HUES64 (cell line): Measurements from ENCODE around the gene ZSCAN10.
"Not testable (repeated sequence)": the region's sequence is repeated elsewhere in the genome, so short reads cannot be mapped to it uniquely, and the experiment has no call there.

ENCODE experiments used
- H3K27ac ChIP-seq: 2 replicates; pipeline ENCODE4 v1.7.0; 2013; ENCODE audit warnings: low read depth, low read length, inconsistent platforms
- H3K27me3 ChIP-seq: 2 replicates; pipeline ENCODE4 v1.6.1; 2013; ENCODE audit warnings: mild to moderate bottlenecking, low read length; ENCODE audit not compliant: insufficient read depth
- H3K36me3 ChIP-seq: 2 replicates; pipeline ENCODE4 v1.6.1; 2013; ENCODE audit warnings: mild to moderate bottlenecking, low read length; ENCODE audit not compliant: insufficient read depth
- H3K4me1 ChIP-seq: 2 replicates; pipeline ENCODE4 v1.6.1; 2013; ENCODE audit warnings: mild to moderate bottlenecking, low read length, moderate library complexity; ENCODE audit not compliant: insufficient read depth
- H3K4me3 ChIP-seq: 2 replicates; pipeline ENCODE4 v1.5.1; 2013; ENCODE audit warnings: mild to moderate bottlenecking, low read length, moderate library complexity
- H3K9ac ChIP-seq: 2 replicates; pipeline ENCODE4 v1.6.1; 2013; ENCODE audit warnings: mild to moderate bottlenecking, low read depth, low read length
- H3K9me3 ChIP-seq: 2 replicates; pipeline ENCODE4 v1.6.1; 2013; ENCODE audit warnings: low read depth, low read length; ENCODE audit not compliant: insufficient read depth
- WGBS: fragments of 150-250, 120-280 bp; methylation state at CpG from one replicate; pipeline ENCODE4 v1.1.7; 2013; ENCODE audit warnings: missing lambda C conversion rate; 5-methylcytosine and 5-hydroxymethylcytosine counted together

The ZSCAN10 gene

GRCh38 chr16:3142327-3142726 is 43.2 kb upstream of the ZSCAN10 start:
- no peak overlapping the region for H3K4me3 ChIP-seq
- H3K27me3 ChIP-seq: peaks cover 1% of the 10 kb centered on the region
- 95% methylated on average over 22 of the region's 22 CpGs for WGBS
- H3K27ac ChIP-seq: no peak overlapping the region
- H3K9ac ChIP-seq: no peak overlapping the region
- H3K36me3 ChIP-seq: peaks cover 21% of the 10 kb centered on the region
- no peaks in the 10 kb centered on the region for H3K9me3 ChIP-seq
- no peaks in the 10 kb centered on the region for H3K4me1 ChIP-seq

DNA sequence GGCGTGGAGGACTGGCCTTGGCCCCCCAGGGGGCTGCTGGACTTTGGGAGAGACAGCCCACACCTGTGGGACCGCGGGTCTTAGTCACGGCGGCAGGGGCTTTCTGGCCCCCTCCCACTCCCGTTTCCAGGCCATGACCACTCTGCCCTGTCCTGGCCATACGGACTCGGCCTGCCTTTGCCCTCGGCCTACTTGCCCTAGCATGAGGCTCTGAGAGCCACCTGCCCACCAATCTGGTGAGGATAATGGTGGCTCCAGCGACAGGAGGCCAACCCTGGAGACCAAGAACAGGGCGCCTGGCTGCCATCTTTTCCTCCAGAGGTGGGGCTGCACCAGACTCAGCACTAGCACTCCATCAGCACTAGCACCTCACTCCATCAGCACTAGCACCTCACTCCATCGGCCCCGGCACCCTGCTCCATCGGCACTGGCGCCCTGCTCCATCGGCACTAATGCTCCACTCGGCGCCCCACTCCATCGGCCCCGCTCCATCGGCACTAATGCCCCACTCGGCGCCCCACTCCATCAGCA is 42.8 kb upstream of the ZSCAN10 start:
- WGBS: 95% methylated on average over 23 of the region's 23 CpGs
- Histone ChIP-seq H3K9ac (no peak overlapping the region), H3K27ac (no peak overlapping the region), H3K4me3 (no peak overlapping the region), H3K9me3 (no peaks in the 10 kb centered on the region), H3K4me1 (no peaks in the 10 kb centered on the region), H3K27me3 (no peaks in the 10 kb centered on the region; the same call in 1 of the 2 replicates), H3K36me3 (peaks cover 21% of the 10 kb centered on the region)

DNA sequence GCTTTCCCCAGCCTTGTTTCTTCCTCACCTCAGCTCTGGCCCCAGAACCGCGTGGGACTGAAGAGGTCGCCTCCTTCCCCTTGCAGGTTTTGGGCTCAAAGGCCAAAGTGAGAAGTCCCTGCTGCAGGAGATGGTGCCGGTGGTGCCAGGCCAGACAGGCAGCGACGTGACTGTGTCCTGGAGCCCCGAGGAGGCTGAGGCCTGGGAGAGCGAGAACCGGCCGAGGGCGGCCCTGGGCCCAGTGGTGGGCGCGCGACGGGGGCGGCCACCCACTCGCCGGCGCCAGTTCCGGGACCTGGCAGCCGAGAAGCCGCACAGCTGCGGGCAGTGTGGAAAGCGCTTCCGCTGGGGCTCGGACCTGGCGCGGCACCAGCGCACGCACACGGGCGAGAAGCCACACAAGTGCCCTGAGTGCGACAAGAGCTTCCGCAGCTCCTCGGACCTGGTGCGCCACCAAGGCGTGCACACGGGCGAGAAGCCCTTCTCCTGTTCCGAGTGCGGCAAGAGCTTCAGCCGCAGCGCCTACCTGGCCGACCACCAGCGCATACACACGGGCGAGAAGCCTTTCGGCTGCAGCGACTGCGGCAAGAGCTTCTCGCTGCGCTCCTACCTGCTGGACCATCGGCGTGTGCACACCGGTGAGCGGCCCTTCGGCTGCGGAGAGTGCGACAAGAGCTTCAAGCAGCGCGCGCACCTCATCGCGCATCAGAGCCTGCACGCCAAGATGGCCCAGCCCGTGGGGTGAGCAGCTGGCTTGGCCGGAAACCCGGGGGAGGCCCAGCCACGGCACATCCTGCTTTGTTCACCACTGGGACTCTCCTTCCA is 41.7 kb upstream of the ZSCAN10 start:
- Histone ChIP-seq H3K36me3 (peaks cover 21% of the 10 kb centered on the region), H3K27me3 (no peaks in the 10 kb centered on the region; the same call in 1 of the 2 replicates), H3K4me1 (no peaks in the 10 kb centered on the region), H3K27ac (no peak overlapping the region), H3K9ac (no peak overlapping the region), H3K4me3 (no peak overlapping the region), H3K9me3 (no peaks in the 10 kb centered on the region)
- WGBS: 97% methylated on average over 69 of the region's 69 CpGs

GRCh38 chr16:3139561-3139960 is 40.5 kb upstream of the ZSCAN10 start:
- H3K36me3 ChIP-seq: peaks cover 21% of the 10 kb centered on the region
- H3K27me3 ChIP-seq, H3K9ac ChIP-seq, H3K27ac ChIP-seq, H3K4me1 ChIP-seq, H3K4me3 ChIP-seq, H3K9me3 ChIP-seq: not testable (repeated sequence)
- WGBS: 95% methylated on average over 9 of the region's 9 CpGs

GRCh38 chr16:3138823-3139426 is 39.8 kb upstream of the ZSCAN10 start:
- Histone ChIP-seq H3K27me3 (no peaks in the 10 kb centered on the region; the same call in 1 of the 2 replicates), H3K36me3 (peaks cover 21% of the 10 kb centered on the region), H3K4me3 (no peak overlapping the region), H3K27ac (no peak overlapping the region), H3K4me1 (no peaks in the 10 kb centered on the region), H3K9ac (no peak overlapping the region), H3K9me3 (no peaks in the 10 kb centered on the region)
- 92% methylated on average over 14 of the region's 14 CpGs for WGBS

GRCh38 chr16:3138342-3138741 is 39.2 kb upstream of the ZSCAN10 start:
- no peak overlapping the region for H3K27ac ChIP-seq
- H3K4me1 ChIP-seq: no peaks in the 10 kb centered on the region
- H3K9me3 ChIP-seq: no peaks in the 10 kb centered on the region
- H3K27me3 ChIP-seq: no peaks in the 10 kb centered on the region
- WGBS: 93% methylated on average over 21 of the region's 21 CpGs
- peaks cover 21% of the 10 kb centered on the region for H3K36me3 ChIP-seq
- H3K4me3 ChIP-seq: no peak overlapping the region
- no peak overlapping the region for H3K9ac ChIP-seq

- H3K9ac ChIP-seq: no peak overlapping the region
- WGBS: 97% methylated on average over 13 of the region's 13 CpGs
- no peak overlapping the region for H3K27ac ChIP-seq
- no peaks in the 10 kb centered on the region for H3K9me3 ChIP-seq
- no peaks in the 10 kb centered on the region for H3K27me3 ChIP-seq
- no peaks in the 10 kb centered on the region for H3K4me1 ChIP-seq
- peaks cover 20% of the 10 kb centered on the region for H3K36me3 ChIP-seq
- no peak overlapping the region for H3K4me3 ChIP-seq
Measured at GRCh38 chr16:3137267-3137666, 38.2 kb upstream of the ZSCAN10 start.

GRCh38 chr16:3135126-3135715 is 36.1 kb upstream of the ZSCAN10 start:
- H3K27me3 ChIP-seq: no peaks in the 10 kb centered on the region
- H3K27ac ChIP-seq: peak overlapping the region; percentile 79; the same call in 1 of the 2 replicates
- H3K4me3 ChIP-seq: peak overlapping the region; percentile 77
- WGBS: under 1% methylated on average over 43 of the region's 43 CpGs
- peaks cover 10% of the 10 kb centered on the region; the same call in 1 of the 2 replicates for H3K36me3 ChIP-seq
- H3K9ac ChIP-seq: peak overlapping the region; percentile 79
- H3K4me1 ChIP-seq: no peaks in the 10 kb centered on the region
- H3K9me3 ChIP-seq: no peaks in the 10 kb centered on the region

DNA sequence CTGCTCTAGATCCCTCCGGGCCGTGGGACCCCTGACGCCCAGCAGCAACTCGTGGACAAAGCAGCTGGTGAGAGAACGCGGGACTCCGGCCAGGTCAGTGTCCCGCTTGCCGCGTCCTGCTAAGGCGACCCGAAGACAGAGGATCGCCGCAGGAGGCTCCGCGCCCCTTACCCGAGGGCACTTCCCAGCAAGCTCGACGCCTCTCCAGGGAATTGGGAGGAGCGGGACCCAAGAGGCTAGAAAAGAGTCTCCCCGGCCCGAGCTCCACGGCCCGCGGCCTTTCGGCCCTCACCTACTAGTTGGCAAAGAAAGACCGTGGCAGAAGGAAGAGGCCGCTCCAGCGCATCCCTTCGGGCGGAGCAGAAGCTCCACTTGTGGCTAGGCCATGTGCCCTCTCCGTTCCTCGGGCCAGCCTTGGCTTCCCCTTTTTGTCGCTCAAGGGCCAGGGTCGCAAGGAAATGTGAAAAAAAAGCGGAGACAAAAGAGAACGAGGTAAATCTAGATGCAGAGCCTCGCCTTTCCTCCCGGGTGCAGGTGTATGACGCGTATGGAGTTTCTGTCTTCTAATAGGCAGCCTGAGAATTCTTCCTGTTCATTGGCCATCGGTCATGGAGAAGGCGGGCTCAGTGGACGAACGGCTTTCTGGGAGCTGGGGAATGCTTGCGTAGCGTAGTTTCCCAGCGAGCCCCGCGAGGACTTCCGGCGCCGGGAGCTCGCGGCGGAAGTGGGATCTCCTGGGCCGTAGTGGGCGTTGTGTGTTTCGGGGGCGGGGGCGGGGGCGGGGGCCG is 35.4 kb upstream of the ZSCAN10 start, which contains the start of gene ZNF213:
TSS of gene ZNF213 (plus strand) at position 692 of the 788 bp plus-strand sequence. CDS start 2,252 bp downstream, outside the sequence.
- H3K4me3 ChIP-seq: peak within 1 kb of the TSS; percentile 96
- H3K9ac ChIP-seq: peak within 1 kb of the TSS; percentile 98
- no peaks in the 10 kb centered on the region for H3K9me3 ChIP-seq
- no peaks in the 10 kb centered on the region for H3K4me1 ChIP-seq
- H3K27ac ChIP-seq: peak within 1 kb of the TSS; percentile 98
- no peaks in the 10 kb centered on the region for H3K27me3 ChIP-seq
- under 1% methylated on average over 58 of the region's 63 CpGs for WGBS
- H3K36me3 ChIP-seq: peaks cover 10% of the 10 kb centered on the region; the same call in 1 of the 2 replicates

DNA sequence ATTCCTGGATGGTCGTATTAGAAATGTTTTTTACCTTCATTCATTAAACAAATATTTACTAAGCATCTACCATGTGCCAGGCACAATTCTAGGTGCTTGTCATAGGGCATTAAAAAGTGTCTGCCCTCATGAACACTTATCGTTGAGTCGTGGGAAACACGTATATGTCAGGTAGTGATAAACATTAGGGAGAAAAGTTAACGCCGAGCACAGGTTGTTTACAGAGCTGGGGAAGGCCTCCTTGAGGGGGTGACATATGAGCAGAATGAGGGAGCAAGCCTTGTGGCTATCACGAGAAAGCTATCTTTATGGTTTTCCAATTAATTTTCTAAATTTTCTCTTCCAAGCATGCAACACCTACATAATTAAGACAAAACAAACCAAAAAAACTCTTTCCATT is 34.8 kb upstream of the ZSCAN10 start:
- Histone ChIP-seq H3K4me3 (peak overlapping the region; percentile 96), H3K27me3 (no peaks in the 10 kb centered on the region), H3K9me3 (no peaks in the 10 kb centered on the region), H3K4me1 (no peaks in the 10 kb centered on the region), H3K9ac (peak overlapping the region; percentile 98), H3K36me3 (peaks cover 4% of the 10 kb centered on the region; the same call in 1 of the 2 replicates), H3K27ac (peak overlapping the region; percentile 98)
- 33% methylated on average over 7 of the region's 7 CpGs for WGBS
